NCI-H774 (cell line): Measurements from ENCODE around the gene SKI.
"Not testable (repeated sequence)": the region's sequence is repeated elsewhere in the genome, so short reads cannot be mapped to it uniquely, and the experiment has no call there.

Experiments
- DNase-seq: peaks from one replicate; lab custom pipeline; 2025; lab: John Stamatoyannopoulos, UW

SKI gene

GRCh38 chr1:2320006-2320405, 91.9 kb downstream of the SKI start:
- DNase-seq = no peak

DNA sequence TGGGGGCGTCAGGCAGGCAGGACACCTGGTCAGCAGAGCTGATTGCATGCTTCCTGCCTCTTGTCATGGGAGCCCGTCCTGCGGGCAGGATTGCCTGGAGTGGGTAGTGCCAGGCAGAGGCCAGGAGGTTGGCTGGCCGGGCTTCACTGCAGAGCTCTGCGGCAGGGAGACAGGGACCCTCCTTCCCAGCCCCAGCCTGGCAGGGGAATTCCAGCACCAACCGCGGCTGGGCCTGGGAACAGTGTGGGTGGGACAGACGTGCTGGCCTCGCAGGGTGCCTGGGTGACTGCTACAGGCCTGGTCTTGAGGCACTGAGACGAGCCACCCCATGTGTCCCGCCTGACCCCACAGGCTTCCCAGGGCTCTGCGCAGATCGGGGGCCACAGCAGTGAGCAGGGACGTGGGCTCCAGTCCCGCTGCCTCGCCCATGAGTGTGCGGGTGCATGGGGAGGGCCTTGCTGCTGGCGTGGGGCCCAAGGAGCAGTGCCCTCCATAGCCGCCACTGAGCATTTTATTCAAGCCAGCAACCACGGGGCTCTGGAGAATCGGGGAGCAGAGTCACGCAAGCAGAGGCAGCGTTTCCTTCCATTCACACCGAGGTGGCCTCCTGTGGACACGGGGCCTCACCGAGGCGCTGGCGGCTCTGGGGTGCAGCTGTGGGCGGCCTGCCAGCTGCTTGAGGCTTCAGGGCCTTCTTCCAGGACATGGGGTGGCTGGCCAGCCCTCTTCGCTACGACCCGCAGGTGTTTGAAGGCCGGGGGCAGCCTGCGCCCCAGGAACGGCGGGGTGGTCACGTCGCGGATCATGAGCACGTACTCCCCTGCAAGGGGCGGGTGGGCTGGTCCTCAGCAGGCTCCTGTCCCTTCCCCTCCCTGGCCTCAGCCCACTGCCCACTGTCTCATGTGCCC, 92.9 kb downstream of the SKI start:
- DNase-seq = no peak

GRCh38 chr1:2322065-2322571, 94.0 kb downstream of the SKI start:
- DNase-seq = no peak

GRCh38 chr1:2322581-2323211, 94.6 kb downstream of the SKI start:
- DNase-seq = no peak

- DNase-seq = no peak
These were observed 95.4 kb downstream of the SKI start for GRCh38 chr1:2323451-2323974.

DNA sequence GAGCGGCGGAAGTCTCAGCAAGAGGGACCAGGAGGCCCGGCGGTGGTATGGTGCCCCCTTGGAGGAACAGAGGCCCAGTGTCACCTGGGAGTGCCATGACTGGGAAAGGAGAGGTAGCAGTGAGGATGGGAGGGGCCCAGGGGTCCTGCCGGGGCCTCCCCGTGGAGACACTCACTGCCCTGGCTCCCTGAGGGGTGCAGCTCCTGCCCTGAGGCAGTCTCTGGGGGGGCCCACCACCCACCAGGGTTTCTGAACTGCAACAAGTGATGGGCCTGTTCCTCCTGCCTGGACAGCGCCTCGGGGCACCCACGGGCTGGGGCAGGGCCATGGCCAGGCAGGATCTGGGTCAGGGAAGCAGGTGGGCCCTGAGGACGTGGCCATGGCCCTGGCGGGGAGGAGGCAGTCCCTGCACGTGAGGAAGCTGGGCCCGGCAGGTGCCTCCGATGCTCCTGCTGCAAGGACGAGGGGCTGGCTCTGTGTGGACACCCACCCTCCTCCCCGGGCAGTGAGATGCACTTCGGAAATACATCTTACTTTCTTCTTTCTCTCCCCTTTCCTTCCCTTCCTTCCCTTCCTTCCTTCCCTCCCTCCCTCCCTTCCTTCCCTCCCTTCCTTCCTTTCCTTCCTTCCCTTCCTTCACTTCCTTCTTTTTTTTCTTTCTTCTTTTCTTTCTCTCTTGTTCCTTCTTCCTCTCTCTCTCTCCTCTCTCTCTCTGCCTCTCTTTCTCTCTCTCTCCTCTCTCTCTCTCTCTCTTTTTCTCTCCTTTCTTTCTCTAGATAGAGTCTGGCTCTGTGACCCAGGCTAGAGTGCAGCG, 96.6 kb downstream of the SKI start:
- DNase-seq = no peak

DNA sequence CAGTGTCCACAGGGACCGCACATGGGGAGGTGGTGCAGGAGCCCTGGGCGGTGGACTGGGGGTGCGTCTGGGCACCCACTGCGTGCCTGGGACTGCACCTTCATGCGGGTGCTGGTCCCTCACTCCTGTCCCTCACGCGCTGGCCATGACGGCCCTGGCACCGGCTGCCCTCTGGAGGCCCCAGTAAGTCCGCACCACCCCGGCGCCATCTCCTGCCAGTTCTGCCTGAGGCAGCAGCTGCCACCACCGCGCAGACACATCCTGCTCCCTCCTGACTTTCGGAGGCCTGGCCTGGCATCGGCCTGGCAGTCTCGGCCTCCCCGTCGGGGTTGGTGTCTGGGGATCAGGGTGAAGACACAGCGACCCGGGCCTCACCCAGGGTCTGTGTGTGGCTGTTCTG, 98.4 kb downstream of the SKI start:
- DNase-seq = no peak

GRCh38 chr1:2327162-2327561, 99.0 kb downstream of the SKI start:
- DNase-seq = not testable (repeated sequence)

GRCh38 chr1:2327841-2328240, 99.7 kb downstream of the SKI start:
- no peak for DNase-seq

- no peak for DNase-seq
These were observed 100.7 kb downstream of the SKI start for GRCh38 chr1:2328676-2329455.

DNA sequence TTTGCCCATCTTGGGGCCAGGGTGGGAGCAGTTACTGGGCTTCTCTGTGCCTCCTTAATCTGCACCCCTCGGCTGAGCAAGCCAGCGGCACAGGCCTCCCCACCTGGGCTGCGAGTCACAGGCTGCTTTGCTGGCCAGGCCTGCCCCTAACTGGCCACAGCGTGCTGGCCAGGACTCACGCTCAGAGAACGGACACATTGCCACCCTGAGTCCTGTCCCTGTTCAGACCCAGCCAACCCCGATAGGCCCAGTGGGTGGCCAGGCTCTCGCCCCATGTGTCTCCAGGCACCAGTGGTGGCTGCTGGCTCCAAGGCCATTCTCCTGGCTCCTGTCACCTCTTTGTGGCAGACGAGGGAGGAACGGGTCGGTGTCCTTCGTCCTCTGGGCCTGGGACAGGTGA, 101.9 kb downstream of the SKI start:
- no peak for DNase-seq

DNA sequence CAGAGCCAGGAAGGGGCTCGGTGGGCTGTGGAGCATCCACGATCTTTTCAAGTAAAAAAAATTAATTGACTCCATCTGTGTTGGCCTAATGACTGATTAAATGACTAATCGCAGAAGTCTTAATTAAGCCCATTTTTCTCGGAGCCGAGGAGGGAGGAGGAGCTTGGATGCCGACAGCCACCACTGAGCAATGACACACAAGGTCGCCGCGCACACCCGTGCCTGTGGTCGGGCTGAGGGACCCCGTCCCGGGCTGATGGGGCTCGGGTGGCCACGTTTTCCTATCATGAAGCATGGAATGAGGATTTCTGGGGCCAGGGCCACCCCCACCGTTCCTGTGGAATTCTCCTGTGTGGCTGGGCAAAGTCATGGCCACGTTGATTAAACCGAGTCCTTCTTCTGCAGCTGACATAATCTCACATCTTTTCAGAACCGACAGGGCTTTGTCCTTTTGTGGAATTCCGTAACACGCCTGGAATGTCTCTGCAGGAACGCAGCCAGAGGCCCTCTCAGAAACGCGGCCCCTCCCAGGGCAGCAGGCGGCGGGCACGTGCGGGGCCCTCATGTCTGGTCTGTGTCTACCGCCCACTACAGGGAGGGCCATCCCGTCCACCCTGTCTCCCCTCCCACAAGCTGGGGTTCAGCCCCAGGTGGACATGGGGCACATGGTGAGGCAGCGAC, 102.5 kb downstream of the SKI start:
- DNase-seq = no peak

- DNase-seq = no peak
These were observed 103.1 kb downstream of the SKI start for GRCh38 chr1:2331200-2331544.

DNA sequence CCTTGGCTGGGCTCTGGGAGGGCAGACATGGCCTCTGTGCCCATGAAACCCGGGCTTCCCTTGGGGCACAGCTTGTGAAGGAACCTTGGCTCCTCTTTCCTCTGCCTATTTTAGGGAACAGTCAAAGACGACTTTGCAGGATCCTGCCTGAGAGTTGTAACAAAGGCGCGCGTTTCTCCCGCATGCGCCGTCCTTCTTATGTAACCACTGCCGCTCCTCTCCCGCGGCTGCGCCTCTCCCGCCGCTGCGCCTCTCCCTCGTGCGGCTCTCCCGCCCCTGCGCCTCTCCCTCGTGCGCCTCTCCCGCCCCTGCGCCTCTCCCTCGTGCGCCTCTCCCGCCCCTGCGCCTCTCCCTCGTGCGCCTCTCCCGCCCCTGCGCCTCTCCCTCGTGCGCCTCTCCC, 103.5 kb downstream of the SKI start:
- DNase-seq = not testable (repeated sequence)

DNA sequence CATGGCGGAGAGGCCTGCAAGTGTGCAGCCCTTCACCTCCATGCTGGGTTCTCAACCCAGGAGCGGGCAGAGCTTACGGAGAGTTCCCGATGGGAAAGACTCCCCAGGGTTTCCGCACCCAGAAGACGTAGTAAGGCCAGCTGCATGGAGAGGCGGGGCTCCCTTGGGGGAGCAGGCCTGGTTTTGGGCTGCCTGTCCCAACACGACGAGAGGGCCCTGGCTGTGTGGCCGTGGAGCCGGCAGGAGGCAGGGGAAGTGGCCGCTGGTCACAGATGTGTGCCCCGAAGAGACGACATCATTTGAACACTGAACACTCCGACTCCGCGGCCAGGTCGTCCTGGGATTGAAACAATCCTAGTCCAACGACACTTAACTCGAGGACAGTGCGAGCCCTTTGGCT, 106.2 kb downstream of the SKI start:
- DNase-seq = no peak

- no peak for DNase-seq
These were observed 106.9 kb downstream of the SKI start for GRCh38 chr1:2334883-2335534.

DNA sequence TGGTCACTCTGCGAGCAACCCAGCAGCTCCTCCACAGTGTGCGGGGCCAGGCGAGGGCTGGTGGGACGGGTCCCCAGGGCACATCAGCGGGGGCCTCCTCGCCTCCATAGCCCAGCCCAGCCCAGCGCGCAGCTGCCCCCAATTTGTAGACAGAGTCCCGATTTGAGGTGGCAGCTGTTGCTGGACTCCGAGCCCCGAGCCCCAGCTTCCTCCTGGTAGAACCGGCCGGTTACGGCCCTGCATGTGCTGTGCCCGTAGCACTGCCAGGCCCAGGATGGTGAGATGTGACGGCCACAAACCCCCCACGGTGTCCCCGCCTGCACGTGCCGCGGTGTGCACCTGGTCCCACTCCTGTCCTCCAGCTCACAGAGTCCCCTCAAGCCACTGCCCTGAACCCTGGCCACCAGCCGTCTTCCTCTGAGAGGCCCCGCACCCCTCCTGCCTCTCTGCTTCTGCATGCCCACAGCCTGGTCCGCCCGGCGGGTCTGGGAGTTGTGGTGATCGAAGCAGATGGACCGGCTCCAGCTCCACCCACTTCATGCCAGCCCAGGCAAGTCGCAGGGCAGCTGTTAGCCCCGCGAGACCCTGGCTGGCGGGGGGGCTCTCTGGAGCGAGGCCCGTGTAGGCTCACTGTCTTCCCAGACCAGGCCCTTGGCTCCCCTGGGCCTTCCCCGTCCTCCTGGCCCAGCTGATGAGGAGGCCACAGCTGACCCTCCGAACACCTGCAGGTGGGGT, 107.8 kb downstream of the SKI start:
- no peak for DNase-seq

DNA sequence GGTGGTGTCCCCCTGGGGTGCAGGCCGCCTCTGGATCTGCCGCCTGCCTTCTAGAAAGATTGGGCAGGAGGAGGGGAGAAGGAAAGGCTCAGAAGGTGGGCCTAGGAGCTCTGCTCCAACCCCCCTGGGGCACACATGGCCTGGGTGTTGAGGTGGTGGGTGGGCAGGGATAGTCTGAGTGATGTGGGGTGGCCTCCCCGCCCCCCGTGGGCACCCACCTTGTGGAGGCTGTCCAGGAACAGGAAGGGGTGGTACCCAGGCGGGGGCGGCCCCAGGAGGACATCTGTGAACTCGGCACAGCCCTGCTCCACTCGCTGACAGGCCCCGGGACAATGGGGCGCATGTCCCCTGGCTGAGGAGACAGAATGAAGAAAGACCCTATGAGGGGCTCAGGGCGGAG, 108.4 kb downstream of the SKI start:
- no peak for DNase-seq

DNA sequence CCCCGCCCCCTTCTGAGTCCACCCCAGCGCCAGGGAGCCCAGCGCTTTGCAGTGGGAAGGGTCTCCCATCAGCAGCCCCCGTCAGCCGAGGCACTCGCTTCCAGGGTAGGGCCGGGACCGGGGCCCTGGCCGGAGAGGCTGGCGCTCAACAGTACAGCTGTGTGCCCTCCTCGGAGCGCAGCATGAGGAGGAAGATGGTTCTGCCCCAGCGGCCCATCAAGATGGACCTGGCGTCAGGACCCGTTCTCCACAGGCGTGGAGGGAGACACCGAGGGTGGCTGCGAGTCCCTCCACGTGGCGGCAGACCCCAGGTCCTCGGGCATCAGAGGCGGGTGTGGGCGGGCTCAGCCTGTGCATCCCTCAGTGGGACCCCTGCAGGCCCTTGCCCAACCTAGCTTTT, 109.0 kb downstream of the SKI start:
- no peak for DNase-seq

- no peak for DNase-seq
These were observed 109.4 kb downstream of the SKI start for GRCh38 chr1:2337501-2337900.
